GM19351 (cell line): Measurements from ENCODE around the gene CBX5.
"Not testable (repeated sequence)": the region's sequence is repeated elsewhere in the genome, so short reads cannot be mapped to it uniquely, and the experiment has no call there.

Experiments used
- ATAC-seq: cut with Tn5 transposase; IDR thresholded peaks from one replicate; pipeline ENCODE4 v1.9.1; 2021; ENCODE audit warnings: mild to moderate bottlenecking, moderate library complexity; ENCODE audit not compliant: unreplicated experiment

Gene CBX5

GRCh38 chr12:54201001-54201794 is 78.7 kb downstream of the CBX5 start:
- peak; percentile 55 for ATAC-seq

- no peak for ATAC-seq
These were observed 79.5 kb downstream of the CBX5 start for GRCh38 chr12:54200412-54200811.

DNA sequence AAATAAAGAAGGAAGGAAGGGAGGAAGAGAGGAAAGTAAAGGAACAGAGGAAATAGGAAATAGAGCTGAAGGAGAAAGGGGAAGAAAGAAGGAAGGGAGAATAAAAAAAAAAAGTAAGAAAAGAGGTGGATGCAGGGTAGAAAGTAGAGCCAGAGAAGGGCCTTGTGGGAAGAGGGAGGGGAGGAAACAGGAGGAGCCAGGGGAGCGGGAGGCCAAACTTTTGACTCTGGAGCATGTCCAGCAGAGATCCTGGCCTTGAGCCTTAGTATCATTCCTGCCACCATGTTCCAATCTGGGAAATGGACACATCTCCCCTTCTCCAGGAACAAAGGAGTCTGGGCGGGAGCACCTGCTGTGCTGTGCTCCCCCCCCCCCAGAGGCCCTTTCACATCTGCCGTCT is 80.0 kb downstream of the CBX5 start:
- no peak for ATAC-seq

GRCh38 chr12:54199034-54199433 is 80.9 kb downstream of the CBX5 start:
- ATAC-seq = no peak

GRCh38 chr12:54197431-54197909 is 82.5 kb downstream of the CBX5 start:
- ATAC-seq = no peak

- ATAC-seq = no peak
These were observed 82.9 kb downstream of the CBX5 start for GRCh38 chr12:54197010-54197409.

GRCh38 chr12:54196396-54196795 is 83.5 kb downstream of the CBX5 start:
- ATAC-seq = no peak

DNA sequence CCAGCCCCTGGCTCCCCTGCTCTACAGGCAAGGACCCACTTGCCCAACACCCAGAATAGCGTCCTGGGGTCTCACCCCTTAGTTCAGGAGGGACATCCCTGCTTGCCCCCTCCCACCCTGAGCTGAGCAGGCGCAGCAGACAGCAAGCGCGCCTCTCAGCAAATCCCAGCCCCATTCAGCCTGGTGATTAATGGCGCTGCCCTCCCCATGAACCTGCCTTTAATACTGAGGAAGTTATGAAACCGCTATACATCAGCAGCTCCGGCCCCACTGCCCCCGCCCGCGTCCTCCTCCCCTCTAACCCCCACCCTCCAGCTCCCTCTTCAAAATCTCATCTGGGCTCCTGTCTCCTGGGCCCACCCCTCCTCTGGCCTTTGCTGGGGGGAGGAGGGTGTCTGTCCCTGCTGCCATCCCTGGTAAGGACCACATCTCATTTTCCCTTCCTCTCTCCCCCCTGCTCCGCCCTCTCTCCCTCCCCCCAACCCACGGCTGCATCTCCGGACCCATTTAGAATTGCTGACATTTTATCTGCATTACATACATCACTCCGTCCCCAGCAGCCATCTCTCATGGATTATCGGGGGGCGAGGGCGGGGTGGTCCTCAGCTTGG is 84.1 kb downstream of the CBX5 start:
- no peak for ATAC-seq

DNA sequence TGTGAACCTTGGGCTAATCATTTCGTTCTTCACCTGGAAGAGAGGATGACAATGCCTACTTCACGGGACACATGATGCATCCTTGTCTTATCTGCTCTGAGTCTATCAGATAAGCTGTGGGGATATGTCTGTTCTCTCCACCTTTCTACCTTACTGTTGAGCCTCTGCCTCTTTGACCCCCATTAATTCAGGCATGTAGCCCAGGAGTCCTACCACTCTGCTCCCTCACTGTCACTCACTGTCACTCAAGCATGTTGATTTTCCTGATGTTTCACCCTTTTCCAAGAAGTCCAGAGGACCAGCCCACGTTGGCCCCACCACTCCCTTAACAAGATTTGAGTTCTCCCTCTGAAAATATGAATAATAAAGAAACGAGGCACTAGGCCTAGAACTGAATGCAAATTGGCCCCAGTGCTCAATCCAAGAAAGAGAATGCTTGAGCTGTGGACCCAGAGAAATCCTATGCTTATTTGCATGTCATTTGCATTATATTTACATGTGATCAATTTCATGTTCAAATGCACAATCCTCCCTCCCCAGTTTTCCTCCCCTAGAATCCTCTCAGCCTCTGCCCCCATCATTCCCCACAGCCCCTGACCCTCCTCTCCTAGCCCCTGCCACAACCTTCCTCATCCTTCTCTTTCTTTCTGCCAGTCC is 84.7 kb downstream of the CBX5 start:
- ATAC-seq = no peak

DNA sequence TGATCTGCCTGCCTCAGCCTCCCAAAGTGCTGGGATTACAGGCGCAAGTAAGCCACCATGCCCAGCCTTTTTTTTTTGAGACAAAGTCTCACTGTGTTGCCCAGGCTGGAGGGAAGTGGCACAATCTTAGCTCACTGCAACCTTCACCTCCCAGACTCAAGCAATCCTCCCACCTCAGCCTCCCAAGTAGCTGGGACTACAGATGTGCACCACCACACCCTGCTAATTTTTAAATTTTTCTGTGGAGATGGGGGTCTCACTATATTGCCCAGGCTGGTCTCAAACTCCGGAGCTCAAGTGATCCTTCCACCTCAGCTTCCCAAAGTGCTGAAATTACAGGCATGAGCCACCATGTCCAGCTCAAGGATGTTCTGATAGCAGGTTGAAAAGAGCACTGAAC is 85.3 kb downstream of the CBX5 start:
- not testable (repeated sequence) for ATAC-seq

DNA sequence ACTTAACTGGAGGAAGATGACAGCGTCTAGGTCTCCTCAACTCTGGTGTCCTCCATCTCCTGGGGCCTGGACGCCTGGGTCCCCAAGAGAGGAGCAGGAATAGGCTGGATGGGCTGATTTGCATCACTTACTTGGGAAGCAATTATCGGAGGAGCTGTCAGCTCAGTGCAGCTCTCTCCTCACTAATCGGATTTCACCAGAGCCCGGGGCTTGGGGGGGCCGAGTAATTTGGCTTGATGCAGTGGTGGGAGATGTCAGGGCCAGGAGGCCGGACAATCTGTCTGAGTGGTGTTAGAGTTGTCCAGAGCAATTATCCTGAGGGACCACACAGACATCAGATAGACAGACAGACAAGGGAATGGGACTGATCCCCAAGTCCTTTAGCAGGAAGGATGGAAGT is 86.5 kb downstream of the CBX5 start:
- ATAC-seq = no peak

DNA sequence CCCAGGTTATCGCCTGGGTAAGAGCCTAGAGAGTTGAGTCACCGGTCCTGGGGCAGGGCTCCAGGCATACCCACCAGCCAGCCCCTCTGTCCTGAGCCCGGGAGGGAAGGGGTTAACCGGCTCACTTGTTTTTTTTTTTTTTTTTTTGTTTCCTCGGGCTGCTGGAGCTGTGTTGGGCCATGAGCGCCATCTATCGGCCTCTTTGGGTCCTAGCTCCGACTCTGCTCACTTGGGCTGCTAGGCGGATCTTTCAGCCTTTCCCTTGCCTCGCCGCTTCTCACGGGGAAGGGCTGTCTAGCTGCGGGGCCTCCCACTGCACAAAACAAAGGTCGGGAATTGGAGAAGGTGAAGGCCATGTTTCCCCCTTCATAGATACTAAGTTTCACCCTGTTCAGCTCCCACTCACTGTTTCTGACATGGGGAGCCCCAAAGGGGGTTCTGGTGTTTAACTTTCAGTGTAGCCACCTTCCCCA is 88.3 kb downstream of the CBX5 start:
- ATAC-seq = peak; percentile 40

DNA sequence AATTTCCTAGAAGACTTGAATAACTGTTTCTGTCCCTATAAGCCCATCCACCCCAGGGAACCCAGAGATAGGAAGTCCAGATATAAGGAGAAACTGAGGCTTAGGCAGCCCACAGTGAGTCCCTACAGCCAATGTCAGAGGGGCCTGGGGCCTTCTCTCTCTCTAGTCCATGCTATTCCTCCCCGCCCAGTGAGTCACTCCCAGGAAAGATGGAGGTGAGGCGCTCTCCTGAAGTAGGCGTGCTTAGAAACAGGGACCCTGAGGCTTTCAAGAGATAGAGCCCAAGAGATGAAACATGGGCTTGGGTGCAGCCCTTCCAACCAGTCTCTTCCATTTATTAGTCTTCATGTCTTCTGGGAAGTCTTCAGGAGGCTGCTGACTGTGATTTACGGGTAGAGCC is 88.8 kb downstream of the CBX5 start:
- ATAC-seq = no peak

DNA sequence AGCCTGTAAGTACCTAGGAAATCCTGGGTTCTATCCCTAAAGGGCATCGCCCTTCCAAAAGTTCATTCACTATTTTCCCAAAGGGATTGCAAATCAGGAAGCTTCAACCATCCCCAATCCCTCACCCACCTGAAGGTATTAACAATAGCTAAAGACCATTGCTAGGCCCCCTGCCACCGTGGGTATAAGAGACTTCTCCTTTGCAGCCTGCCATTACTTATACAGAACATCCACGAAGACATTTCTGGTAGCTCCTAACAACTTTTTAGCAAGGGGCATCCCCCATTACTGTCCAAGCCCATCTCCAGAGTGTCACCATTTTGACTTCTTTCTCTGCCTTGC is 90.8 kb downstream of the CBX5 start:
- ATAC-seq = no peak

DNA sequence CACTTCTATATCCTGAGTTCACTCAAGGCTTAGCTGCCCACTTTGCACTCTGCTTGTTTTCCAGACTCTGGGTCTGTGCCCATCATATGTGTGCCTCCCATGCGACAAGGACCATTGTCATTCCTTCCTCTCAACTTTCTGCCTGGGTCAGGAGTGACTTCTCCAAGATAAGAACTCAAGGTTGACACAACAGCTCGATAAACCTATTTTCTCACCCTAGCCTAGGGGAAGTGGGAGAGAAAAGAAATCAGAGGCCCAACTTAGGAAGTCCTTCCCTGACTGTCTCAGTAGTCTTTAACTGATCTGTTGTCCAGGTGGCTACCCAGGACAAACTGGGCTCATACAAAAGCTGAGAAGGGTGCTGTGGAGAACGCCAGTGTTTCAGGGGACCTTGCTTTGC is 92.8 kb downstream of the CBX5 start:
- no peak for ATAC-seq

GRCh38 chr12:54185919-54186318 is 94.0 kb downstream of the CBX5 start:
- ATAC-seq = no peak

DNA sequence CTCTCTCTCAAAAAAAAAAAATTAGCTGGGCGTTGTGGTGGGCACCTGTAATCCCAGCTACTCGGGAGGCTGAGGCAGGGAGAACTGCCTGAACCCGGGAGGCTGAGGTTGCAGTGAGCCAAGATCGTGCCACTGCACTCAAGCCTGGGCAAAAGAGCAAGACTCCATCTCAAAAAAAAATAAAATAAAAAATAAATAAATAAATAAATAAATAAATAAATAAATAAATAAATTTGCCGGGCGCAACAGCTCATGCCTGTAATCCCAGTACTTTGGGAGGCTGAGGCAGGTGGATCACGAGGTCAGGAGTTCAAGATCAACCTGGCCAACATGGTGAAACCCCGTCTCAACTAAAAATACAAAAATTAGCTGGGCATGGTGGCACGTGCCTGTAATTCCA is 94.6 kb downstream of the CBX5 start:
- not testable (repeated sequence) for ATAC-seq

GRCh38 chr12:54184024-54184805 is 95.7 kb downstream of the CBX5 start:
- ATAC-seq = no peak

- no peak for ATAC-seq
These were observed 96.9 kb downstream of the CBX5 start for GRCh38 chr12:54182981-54183380.

- ATAC-seq = no peak
These were observed 97.8 kb downstream of the CBX5 start for GRCh38 chr12:54182086-54182485.
